GM21515 (cell line): ENCODE results near the gene SDK1.
"Not testable (repeated sequence)": the region's sequence is repeated elsewhere in the genome, so short reads cannot be mapped to it uniquely, and the experiment has no call there.

ENCODE experiments used
- ATAC-seq: cut with Tn5 transposase; IDR thresholded peaks from one replicate; pipeline ENCODE4 v1.9.1; 2021; ENCODE audit not compliant: unreplicated experiment

Gene SDK1

DNA sequence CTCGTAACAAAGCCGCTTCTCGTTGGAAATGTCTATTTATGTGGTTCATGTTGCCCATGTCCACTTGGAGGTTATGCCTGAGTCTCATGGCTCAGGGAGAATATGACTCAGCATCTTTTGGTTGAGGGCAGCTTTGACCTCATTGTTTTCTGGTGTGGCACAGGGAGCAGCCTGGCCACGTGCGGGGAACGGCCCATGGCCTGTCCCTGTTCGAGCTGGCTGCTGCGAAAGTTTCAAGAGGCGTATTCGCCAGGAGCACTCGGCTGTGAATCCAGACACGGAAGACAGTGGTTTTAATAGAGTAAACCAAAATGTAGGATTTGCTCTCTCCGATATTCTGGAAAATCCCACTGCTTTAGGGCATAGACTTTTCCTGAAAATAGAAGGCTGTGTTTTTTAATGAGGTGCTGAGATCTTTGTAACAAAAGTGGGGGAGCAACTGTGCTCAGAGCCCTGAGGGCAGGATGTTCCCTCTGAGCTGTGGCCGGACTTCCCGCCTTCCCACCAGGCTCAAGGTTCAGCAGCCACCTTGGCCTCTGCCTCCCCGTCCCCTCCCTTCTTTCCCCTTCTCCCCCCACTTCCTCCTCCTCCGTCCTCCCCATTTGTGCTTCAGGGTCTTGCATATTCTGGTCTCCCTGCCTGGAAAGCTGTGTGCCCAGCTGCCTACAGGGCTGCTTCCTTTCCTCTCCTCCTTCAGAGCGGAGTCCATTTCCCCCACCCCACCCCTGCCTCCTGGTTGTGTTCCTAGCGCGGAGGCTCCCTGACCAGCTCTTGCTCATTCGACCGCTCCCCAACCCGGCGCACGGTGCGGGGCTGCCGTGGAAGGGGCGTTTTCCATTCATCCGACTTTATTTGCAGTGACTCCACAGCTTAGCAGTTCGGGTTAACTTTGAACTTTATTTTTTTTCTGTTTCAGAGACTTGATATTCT is 642.0 kb downstream of the SDK1 start:
- no peak for ATAC-seq

DNA sequence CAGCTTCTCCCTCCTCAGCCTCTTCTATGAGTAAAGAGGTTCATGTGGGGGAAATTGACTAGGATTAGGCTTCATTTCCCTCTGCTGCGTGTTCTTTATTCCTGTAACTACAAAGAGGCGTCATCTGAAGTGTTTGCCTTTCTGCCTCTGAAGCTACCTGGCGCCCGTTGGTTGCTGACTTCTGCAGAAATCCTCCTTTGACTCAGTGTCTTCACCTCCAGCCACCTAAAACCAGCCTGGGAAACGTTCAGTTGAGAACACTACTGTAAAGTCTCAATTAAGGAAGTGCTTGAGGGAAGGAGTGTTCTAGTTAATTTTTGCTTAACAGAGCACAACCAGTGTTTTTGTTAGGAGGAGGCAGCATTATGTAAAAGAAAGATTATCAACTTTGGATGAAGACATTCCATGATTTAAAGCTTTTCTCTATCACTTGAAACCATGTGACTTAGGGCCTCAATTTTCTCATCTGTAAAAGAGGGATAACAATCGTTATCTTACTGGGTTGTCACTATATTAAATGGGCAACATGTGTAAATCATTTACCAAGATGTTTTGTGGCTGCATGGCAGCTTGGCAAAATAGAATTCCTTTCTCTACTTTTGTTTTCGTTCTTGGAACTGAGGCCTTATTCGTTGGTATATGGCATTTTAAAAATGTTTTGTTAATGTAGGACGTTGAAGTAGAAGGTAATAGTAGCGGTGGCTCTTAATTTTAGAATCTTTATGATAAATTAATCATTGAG is 642.9 kb downstream of the SDK1 start:
- ATAC-seq: no peak

DNA sequence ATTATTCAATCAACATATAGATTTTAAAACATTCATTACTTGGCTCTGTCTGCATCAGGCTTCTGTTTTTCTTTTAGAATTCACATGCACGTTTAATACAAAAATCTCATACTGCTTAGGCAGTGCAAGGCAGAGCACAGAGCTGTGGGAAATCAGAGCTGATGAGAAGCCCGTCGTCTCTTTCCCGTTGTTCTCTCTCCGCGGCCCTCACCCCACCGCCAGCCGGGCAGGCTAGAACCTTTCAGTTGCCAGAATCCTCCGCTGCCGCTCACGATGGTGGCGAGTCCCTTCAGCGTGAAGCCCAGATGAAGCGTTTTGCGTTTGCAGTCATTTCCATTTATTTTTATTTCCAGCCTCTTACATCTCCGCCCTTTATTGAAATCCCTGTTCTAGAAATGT is 648.2 kb downstream of the SDK1 start:
- no peak for ATAC-seq

DNA sequence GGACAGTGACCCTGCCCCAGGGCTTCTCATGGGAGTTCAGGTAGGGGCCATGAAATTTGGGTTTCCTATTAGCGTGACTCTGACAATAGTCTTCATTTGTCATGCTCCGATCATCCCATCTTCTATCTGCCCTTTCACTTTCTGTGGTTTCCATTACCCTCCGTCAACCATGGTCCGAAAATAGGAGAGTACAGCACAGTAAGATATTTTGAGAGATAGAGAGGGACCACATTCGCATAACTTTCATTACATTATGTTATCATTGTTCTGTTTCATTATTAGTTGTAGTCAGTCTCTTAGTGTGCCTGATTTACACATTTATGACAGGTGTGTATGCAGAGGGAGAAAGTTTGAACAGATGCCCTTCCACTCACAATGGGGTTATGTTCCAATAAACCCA is 649.2 kb downstream of the SDK1 start:
- ATAC-seq: peak; percentile 66

DNA sequence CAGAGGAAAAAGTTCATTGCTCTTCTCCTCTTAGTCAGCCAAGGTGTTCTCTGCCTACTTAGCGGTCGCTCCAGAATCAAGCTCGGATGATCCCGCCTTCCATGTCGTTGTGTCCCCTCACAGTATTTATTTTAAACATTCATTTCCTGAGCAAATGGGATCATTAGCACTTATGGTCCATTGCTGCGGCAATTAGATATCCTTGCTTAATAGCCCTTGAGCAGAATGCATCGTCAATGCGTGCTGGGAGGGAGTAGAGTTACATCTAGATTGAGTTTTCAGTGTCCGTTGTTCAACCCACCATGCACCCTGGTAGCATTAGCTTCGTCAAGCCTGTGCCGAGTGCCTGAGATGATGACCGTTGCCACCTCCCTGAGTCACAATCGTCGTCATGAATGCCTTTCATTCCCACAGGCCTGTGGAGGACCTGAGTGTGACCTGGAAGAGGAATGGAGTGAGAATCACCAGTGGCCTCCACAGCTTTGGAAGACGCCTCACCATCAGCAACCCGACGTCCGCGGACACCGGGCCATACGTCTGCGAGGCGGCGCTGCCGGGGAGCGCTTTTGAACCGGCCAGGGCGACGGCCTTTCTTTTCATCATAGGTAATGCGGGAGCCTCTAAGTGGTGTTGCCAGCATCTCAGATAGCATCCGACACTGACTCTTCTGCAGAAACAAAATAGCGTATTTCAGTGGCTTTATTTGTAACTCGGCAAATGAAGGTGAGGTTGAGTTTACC is 650.4 kb downstream of the SDK1 start:
- ATAC-seq: no peak

DNA sequence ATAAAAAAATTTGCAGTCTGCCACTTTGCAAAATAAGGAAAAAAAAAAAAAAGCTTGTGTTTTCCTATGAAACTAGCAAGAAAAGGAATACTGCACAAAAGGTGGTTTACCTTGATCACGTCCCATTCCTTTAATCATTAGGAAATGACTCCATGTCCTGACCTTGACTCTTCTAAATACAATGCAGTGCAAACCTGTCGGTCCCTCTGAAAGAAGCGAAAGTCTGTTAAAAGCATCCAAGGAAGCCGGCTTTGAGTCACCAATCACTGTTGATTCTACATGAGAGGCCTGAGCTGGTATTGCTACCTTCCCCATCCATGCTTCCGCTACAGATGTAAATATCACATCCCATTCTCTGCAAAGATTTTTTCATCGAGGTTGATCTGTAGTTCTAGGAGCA is 652.1 kb downstream of the SDK1 start:
- ATAC-seq: no peak

DNA sequence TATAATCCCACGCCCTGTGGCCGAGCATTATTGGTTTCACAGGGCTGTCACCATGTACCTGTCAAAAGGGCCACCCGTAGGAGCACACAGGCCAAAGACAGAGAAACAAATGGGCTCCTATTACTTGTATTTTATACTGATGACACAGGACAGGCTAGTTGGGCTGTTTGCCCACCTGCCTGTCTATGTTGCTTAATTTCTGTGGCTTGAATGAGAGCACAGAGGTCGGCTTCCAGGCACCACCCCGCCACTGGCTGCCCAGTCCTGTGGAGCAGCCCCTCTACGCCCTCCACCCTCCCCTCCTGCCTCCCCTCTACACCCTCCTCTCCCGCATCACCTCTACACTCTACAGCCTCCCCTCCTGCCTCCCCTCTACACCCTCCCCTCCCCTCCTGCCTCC is 652.9 kb downstream of the SDK1 start:
- ATAC-seq: no peak

DNA sequence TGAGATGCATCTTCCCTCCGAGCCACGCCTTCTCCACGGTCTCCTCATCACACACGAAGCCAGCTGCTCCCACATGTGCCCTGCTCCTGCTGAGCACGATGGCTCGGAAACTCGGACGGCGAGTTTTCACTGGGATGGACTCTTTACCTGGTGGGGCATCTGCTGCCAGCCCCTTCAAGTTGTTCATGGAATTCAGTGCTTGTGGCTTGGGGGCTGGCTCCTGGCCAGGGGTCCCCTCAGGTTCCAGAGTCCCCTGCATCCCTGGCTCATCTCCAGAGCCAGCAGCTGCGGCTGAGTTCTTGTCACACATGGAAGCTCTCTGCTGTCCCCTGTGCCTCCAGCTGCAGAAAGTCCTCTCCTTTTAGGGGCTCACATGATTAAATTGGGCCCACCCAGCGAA is 654.0 kb downstream of the SDK1 start:
- no peak for ATAC-seq

DNA sequence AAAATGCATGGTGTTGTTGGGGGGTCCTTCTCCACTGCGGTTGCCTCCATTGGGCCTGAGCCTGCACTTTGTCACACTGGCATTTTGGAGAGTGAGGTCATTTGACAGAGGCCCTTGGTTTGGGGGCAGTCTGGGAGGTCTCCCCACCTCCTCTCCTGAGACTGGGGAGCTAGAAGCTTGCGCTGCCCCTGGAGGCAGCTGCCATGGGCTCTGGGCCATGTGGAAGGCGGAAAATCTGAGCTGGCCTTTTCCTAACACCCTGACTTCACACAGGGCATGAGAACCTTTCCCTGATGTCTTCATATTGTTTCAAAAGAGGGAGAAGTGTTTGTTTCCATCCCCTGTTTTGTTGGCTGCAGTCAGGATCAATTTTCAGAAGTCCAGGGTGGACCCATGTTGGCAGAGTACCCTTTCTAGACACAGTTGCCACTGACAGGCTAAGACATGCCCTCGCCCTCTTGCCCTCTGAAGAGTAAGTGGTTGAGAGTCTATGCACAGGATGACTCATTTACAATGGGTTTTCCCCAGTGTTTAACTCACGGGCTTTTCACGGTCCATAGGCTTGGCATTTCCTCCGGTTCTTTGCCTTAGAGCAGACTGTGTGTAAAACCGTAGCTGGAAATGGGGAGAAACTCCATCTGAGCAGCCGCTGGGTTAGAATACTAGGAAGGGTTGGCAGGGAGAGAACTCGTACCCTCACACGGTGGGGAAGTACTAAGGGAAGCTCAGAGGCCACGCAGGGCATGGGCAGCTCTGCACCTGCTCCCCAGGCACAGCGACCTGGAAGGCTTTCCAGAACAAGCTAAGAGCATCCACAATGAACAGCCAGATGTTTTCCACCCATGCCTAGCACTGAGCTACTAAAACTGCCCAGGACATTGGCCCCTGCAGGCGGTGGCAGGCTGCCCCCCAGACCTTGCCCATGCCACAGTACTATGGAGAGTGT is 655.0 kb downstream of the SDK1 start:
- peak; percentile 48 for ATAC-seq

DNA sequence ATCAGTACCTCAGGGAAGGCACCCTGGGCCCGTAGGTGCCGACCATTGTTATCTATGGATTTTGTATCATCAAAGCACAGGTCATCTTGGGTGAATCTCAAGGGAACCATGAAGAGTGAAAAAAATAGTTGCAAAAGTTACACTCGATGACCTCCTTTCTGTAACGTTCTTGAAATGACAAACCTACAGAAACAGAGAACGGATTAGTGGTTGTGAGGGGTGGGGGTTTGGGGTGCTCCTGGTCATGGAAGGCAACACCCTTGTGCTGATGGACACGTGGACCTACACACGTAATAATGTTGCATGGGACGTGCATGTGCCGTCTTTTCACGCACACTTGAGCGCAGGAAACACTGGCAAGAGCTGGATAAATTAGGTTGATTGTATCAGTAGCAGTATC is 655.9 kb downstream of the SDK1 start:
- no peak for ATAC-seq

DNA sequence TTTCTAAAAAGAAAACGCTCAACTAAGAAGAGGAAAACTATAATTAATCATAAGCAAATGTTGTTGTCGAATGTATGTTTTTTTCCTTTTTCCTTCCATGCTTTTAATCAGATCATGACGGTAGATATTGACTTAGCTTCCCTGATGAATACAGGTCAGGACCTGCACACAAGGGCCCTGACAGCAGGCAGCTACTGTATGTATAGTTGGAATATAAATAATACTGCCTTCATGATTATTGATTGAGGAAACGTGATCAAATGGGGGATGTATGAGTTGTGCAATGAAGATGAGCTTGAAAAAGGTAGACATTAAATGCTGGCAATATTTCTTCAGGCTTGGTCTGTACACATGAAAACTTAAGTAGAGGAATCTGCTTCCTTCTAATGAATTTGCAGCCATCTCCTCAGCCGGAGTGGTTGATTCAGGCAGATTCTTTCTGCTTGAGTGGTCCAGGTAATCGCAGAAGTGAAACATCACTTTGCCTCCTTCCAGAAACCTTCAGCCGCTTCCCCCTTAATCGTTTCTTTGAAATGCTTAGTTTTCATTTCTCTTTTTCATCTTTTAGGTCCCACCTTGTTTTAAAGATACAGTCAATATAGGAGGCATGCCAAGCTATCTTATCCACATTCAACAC is 656.5 kb downstream of the SDK1 start:
- ATAC-seq: peak; percentile 45

DNA sequence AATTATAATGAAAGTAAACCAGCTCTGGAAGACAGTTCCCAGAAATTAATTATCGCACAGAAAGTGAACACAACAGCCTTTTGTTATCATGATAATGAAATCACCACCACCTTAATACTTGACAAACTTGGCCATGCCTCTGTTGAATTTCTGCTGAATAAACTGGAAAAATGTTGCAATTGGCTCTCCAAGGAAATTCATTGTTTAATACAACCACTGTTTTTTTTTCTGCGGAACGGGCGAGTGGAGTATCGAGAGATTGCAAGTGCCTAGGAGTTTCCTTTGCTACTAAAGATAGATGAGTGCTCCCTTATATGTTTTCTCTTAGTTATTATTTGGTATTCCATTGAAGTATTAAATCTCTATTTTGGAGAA is 657.0 kb downstream of the SDK1 start:
- ATAC-seq: no peak

DNA sequence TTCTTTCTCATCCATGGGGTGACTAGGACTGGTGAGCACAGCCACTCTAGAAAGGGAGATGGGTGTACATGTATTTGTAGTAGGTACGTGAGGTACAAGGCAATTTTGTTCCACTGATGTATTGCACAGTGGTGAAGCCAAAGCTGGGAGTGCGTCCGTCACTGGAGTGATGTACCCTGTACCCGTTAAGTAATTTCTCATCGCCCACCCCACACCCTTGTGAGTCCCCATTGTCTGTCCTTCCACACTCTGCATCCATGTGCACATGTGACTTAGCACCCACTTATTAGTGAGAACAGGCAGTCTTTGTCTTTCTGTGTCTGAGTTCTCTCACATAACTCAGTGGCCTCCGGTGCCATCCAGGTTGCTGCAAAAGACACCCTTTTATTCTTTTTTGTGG is 658.3 kb downstream of the SDK1 start:
- ATAC-seq: no peak

DNA sequence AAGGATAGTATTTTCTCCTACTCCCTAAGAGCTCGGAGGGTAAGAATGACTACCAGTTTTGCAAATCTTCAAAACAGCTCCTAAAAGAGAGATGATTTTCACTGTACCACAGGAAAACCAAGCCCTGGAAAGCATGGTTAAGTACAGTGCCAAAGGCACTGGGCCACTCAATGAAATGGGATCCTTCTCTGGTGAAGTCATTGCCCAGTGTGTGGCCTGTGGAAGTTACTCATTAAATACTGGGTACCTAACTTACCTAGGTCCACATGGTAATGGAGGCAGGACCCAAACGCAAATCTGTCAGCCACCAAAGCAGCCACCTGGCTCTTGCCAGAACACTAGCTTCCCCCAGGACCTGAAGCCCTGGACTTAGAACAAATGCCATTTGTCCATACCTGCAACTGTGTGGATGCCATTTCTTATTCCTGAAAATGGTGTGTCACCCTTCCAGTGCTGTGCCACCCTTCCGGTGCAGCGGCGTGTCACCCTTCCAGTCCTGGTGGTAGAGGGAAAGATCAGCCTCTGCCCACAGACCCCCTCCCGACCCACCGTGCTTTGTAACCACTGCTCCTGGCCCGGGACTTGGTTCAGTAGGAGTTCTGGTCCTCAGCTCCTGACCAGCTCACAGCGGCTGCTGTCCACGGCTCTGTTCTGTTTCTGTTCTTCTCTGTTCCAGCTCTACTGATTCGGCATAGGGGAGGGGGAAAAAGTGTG is 659.2 kb downstream of the SDK1 start:
- ATAC-seq: no peak

DNA sequence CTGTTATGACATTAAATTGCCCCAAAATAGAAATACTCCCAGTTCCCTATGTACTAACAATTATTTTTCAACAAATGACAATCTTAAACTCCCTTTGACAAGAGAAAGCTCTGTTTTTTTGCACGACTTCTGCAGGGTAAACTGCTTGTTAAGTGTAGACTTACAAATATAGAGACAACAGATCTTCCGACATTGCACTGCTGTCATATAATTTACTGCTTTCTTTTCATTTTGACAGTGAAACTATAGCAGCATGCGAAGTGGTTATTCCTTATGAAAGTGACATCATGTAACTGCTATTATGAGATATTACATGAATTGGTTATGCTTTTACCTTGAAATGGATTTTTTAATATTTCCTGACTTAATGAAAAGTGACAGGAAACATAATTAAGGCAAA is 659.9 kb downstream of the SDK1 start:
- ATAC-seq: no peak

DNA sequence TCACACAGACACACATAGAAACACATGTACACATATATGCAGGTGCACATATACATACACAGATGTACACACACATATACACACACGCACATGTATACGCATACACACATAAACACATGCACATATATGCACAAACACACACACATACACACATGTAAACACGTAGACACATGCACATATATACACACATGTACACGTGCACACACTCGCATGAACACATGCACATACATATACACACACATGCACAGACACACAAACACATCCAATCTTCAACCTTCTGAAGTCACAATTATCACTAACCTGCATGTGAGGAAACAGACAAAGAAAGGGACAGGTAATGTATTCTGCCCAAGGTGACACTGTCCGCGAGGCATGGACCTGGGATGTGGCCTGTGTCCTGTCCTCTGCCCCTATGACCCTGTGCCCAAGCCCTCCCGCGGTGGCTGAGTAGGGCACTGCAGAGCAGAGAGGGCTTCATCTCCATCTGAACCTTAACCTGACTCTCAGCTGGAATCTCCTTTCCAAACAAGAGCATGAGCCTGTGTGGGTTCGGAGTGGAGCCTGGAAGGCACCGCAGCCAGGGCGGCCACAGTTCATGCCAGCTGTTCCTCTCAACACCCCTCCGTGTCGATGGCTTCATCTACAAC is 660.9 kb downstream of the SDK1 start:
- no peak for ATAC-seq

DNA sequence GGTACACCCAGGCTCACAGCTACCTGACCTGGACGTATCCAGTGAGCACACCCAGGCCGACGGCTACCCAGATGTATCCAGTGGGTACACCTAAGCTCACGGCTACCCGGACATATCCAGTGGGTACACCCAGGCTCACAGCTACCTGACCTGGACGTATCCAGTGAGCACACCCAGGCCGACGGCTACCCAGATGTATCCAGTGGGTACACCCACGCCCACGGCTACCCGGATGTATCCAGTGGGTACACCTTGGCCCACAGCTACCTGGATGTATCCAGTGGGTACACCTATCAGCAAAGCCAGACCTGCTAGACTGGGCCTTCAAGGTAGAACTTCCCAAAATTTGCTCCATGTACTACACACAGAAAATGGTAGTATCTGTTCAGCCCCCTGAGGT is 662.7 kb downstream of the SDK1 start:
- ATAC-seq: not testable (repeated sequence)

DNA sequence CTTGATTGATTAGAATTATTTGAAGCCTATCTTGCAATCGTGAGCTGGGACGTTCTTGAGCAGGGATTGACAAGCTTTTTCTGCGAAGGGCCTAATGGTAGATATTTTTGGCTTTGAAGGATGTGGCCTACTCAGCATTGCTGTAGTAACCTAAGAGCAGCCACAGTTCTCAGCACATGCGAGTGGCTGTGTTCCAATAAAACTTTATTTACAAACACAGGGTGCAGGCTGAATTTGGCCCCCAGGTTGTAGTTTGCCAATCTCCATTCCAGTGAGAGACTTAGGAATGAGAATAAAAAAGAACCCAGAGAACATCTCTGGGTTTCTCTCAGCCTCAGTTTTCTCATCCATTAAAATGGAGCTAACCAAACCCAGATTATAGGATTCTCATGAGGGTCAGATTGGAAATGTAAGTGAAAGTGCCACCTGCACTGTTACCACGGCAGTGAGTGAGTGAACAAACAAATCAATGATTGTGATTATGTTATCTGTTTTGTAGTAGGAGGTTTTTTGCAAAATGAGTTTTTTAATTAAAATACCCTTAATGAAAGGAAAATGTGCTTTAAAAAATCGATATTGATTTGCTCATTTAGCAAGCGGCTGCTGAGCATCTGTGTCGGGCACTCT is 664.0 kb downstream of the SDK1 start:
- no peak for ATAC-seq
